Stimulated activated CD8-positive, alpha-beta memory T cell treated with anti-CD3 and anti-CD28 coated beads, Interleukin-15, amount 100 ng/mL, for 24 hours (primary cell): Measurements from ENCODE around the gene ACP2.

Experiments used
- DNase-seq: peaks from one replicate; pipeline ENCODE4 v3.0.0-alpha.2; 2020; ENCODE audit warnings: low read depth

ACP2 gene

GRCh38 chr11:47248664-47249377, at the start of gene ACP2:
Gene ACP2, minus strand, starts transcription at chr11:47248814. Its CDS starts 25 bp downstream, at chr11:47248789.
- DNase-seq, result peak; percentile 60

- no peak for DNase-seq
Observed at GRCh38 chr11:47296045-47296444, 47.4 kb upstream of the ACP2 start.

GRCh38 chr11:47295385-47295784, 46.8 kb upstream of the ACP2 start:
- no peak for DNase-seq

GRCh38 chr11:47289856-47290255, 41.2 kb upstream of the ACP2 start:
- DNase-seq, result no peak

GRCh38 chr11:47288066-47288465, 39.5 kb upstream of the ACP2 start:
- no peak for DNase-seq

GRCh38 chr11:47285969-47286770, 37.6 kb upstream of the ACP2 start:
- no peak for DNase-seq

GRCh38 chr11:47284151-47284550, 35.5 kb upstream of the ACP2 start:
- no peak for DNase-seq

- DNase-seq, result no peak
Observed at GRCh38 chr11:47282462-47282861, 33.8 kb upstream of the ACP2 start.

GRCh38 chr11:47280860-47281259, 32.2 kb upstream of the ACP2 start:
- no peak for DNase-seq

- no peak for DNase-seq
Observed at GRCh38 chr11:47280099-47280498, 31.5 kb upstream of the ACP2 start.

- no peak for DNase-seq
Observed at GRCh38 chr11:47278769-47279168, 30.2 kb upstream of the ACP2 start.

GRCh38 chr11:47278058-47278457, 29.4 kb upstream of the ACP2 start:
- DNase-seq, result no peak

- no peak for DNase-seq
Observed at GRCh38 chr11:47276923-47277322, 28.3 kb upstream of the ACP2 start.

GRCh38 chr11:47274495-47275235, 26.1 kb upstream of the ACP2 start:
- DNase-seq, result no peak

GRCh38 chr11:47272706-47273105, 24.1 kb upstream of the ACP2 start:
- DNase-seq, result no peak

GRCh38 chr11:47271961-47272661, 23.5 kb upstream of the ACP2 start:
- no peak for DNase-seq

- no peak for DNase-seq
Observed at GRCh38 chr11:47271328-47271727, 22.7 kb upstream of the ACP2 start.

GRCh38 chr11:47270331-47271271, 22.0 kb upstream of the ACP2 start:
- DNase-seq, result no peak

- DNase-seq, result peak; percentile 89
Observed at GRCh38 chr11:47269829-47270305, 21.3 kb upstream of the ACP2 start, which contains the start of gene MADD. Gene MADD, plus strand, starts transcription at chr11:47270133.

- peak; percentile 78 for DNase-seq
Observed at GRCh38 chr11:47269002-47269828, 20.6 kb upstream of the ACP2 start.
